HCT116 (cell line): ENCODE data around the gene CLPX. TPM values are rescaled to one million over a fixed set of nuclear protein-coding genes. Genes with fewer than 3 reads are reported as not detected.

Experiments used
- ATAC-seq: fragments of 200-7000 bp; cut with Tn5 transposase; 2 replicates; pipeline ENCODE4 v1.9.1; 2020; ENCODE audit warnings: mild to moderate bottlenecking, moderate library complexity
- BruUV-seq: library from RNA; stranded (reverse); fragments of 400-500 nt; replicated peaks from 2 replicates; lab custom pipeline; 2021; lab: Mats Ljungman, UMichigan
- CTCF ChIA-PET: fragments of 300-600 bp; sonication (Branson Sonifier 250); formaldehyde crosslinking; loops from one replicate; lab custom pipeline; 2021; ENCODE audit warnings: antibody characterized with exemption; lab: Charles Lee
- POLR2A ChIA-PET: fragments of 300-600, 350-600 bp; sonication (Branson Sonifier 250); formaldehyde crosslinking; loops from one replicate; lab custom pipeline; 2021; ENCODE audit warnings: antibody characterized with exemption; lab: Charles Lee
- RAD21 ChIA-PET, 2 experiments: fragments of 300-600 bp; sonication (Branson Sonifier 250); formaldehyde crosslinking; loops; one replicate each; lab custom pipeline; 2023; ENCODE audit warnings: low total read pairs in 2 of 2; ENCODE audit not compliant: uncharacterized antibody in 2 of 2, unreplicated experiment in 2 of 2, low non-redundant PET in 1 of 2; lab: Charles Lee
- DNase-seq: peaks from one replicate; pipeline ENCODE4 v3.0.0-alpha.2; 2010; ENCODE audit warnings: low read depth, low spot score
- H2AFZ ChIP-seq: fragments of 200-600 bp; shearing (Covaris generic), sonication (generic); 2 replicates; pipeline ENCODE4 v1.6.1; 2017; ENCODE audit warnings: low read depth, mixed run types, mixed read lengths, antibody characterized with exemption, low read length; ENCODE audit not compliant: poor library complexity, severe bottlenecking
- H3K27ac ChIP-seq: 2 replicates; pipeline ENCODE4 v1.5.1; 2012; ENCODE audit warnings: low read depth, low read length
- H3K27me3 ChIP-seq: fragments of 200-600 bp; sonication (generic); 2 replicates; pipeline ENCODE4 v1.6.1; 2016; ENCODE audit warnings: mixed run types, low read length, mixed read lengths; ENCODE audit not compliant: insufficient read depth
- H3K36me3 ChIP-seq, 2 experiments: fragments of 200-500 bp in 1 of 2; fragments of 200-600 bp in 1 of 2; sonication (Bioruptor generic) in 1 of 2; sonication (generic) in 1 of 2; 2 replicates each; pipeline versions ENCODE4 v1.5.1 to v1.6.1; 2014 to 2016; ENCODE audit warnings: low read length in 2 of 2, inconsistent platforms in 1 of 2, mixed read lengths in 1 of 2, mixed run types in 1 of 2; ENCODE audit not compliant: insufficient read depth in 2 of 2, control insufficient read depth in 1 of 2
- H3K4me1 ChIP-seq, 2 experiments: fragments of 200-600 bp in 1 of 2; sonication (generic) in 1 of 2; 2 replicates each; pipeline versions ENCODE4 v1.5.1 to v1.6.1; 2012 to 2017; ENCODE audit warnings: low read length in 2 of 2, inconsistent platforms in 1 of 2, mild to moderate bottlenecking in 1 of 2, mixed read lengths in 1 of 2, mixed run types in 1 of 2, moderate library complexity in 1 of 2; ENCODE audit not compliant: insufficient read depth in 2 of 2, control insufficient read depth in 1 of 2
- H3K4me2 ChIP-seq: fragments of 200-600 bp; sonication (generic); 2 replicates; pipeline ENCODE4 v1.6.1; 2017; ENCODE audit warnings: mixed run types, low read length, mixed read lengths
- H3K4me3 ChIP-seq, 2 experiments: fragments of 200-600 bp in 1 of 2; sonication (generic) in 1 of 2; replicated peaks in 1 of 2; 2 replicates each; pipeline ENCODE4 v1.5.1; 2011 to 2016; ENCODE audit warnings: low read length in 2 of 2, control low read depth in 1 of 2, low read depth in 1 of 2, mild to moderate bottlenecking in 1 of 2, mixed read lengths in 1 of 2, mixed run types in 1 of 2
- H3K79me2 ChIP-seq: fragments of 200-600 bp; sonication (generic); 2 replicates; pipeline ENCODE4 v1.6.1; 2017; ENCODE audit warnings: mild to moderate bottlenecking, mixed run types, low read length, moderate library complexity, mixed read lengths; ENCODE audit not compliant: insufficient read depth
- H3K9ac ChIP-seq: fragments of 200-600 bp; sonication (generic); 2 replicates; pipeline ENCODE4 v1.6.1; 2016; ENCODE audit warnings: low read length, mixed read lengths
- H3K9me2 ChIP-seq: fragments of 200-600 bp; sonication (generic), shearing (Covaris generic); 2 replicates; pipeline ENCODE4 v1.6.1; 2017; ENCODE audit warnings: mixed run types, mild to moderate bottlenecking, moderate library complexity; ENCODE audit not compliant: insufficient read depth
- H3K9me3 ChIP-seq, 2 experiments: fragments of 200-500 bp in 1 of 2; fragments of 200-600 bp in 1 of 2; sonication (Bioruptor generic) in 1 of 2; sonication (generic) in 1 of 2; 2 replicates each; pipeline ENCODE4 v1.6.1; 2014 to 2017; ENCODE audit warnings: low read length in 2 of 2, mixed read lengths in 2 of 2, inconsistent platforms in 1 of 2, low read depth in 1 of 2, mild to moderate bottlenecking in 1 of 2, mixed run types in 1 of 2, moderate library complexity in 1 of 2; ENCODE audit not compliant: control insufficient read depth in 1 of 2, insufficient read depth in 1 of 2
- H4K20me1 ChIP-seq: fragments of 200-600 bp; sonication (generic), shearing (Covaris generic); 2 replicates; pipeline ENCODE4 v1.6.1; 2017; ENCODE audit warnings: mixed run types, mild to moderate bottlenecking, moderate library complexity; ENCODE audit not compliant: insufficient read depth
- CBX3 ChIP-seq: IDR thresholded peaks from 2 replicates; pipeline ENCODE4 v1.6.1; 2012; ENCODE audit warnings: low read depth
- CEBPB ChIP-seq: IDR thresholded peaks from 2 replicates; pipeline ENCODE4 v1.6.1; 2012; ENCODE audit warnings: low read depth
- ELF1 ChIP-seq: IDR thresholded peaks from 2 replicates; pipeline ENCODE4 v1.6.1; 2012; ENCODE audit warnings: low read depth, borderline replicate concordance
- EZH2 ChIP-seq: fragments of 200-600 bp; sonication (generic); IDR thresholded peaks from 2 replicates; pipeline ENCODE4 v1.6.1; 2017; ENCODE audit warnings: antibody characterized with exemption, mixed run types
- EZH2phosphoT487 ChIP-seq: fragments of 200-600 bp; IDR thresholded peaks from 2 replicates; pipeline ENCODE4 v1.6.1; 2018; ENCODE audit warnings: antibody characterized with exemption, borderline replicate concordance
- FOSL1 ChIP-seq: IDR thresholded peaks from 2 replicates; pipeline ENCODE4 v1.6.1; 2012; ENCODE audit warnings: low read depth
- JUND ChIP-seq: IDR thresholded peaks from 2 replicates; pipeline ENCODE4 v1.6.1; 2012
- POLR2A ChIP-seq: IDR thresholded peaks from 2 replicates; pipeline ENCODE4 v1.7.0; 2011; ENCODE audit warnings: borderline replicate concordance; ENCODE audit not compliant: insufficient read depth, insufficient read length; ENCODE audit errors: extremely low read depth
- POLR2AphosphoS5 ChIP-seq: IDR thresholded peaks from 2 replicates; pipeline ENCODE4 v1.6.1; 2011; ENCODE audit warnings: mild to moderate bottlenecking, low read depth, low read length, moderate library complexity
- RAD21 ChIP-seq: IDR thresholded peaks from 2 replicates; pipeline ENCODE4 v1.6.1; 2012; ENCODE audit warnings: low read depth, mild to moderate bottlenecking
- SIN3A ChIP-seq: IDR thresholded peaks from 2 replicates; pipeline ENCODE4 v1.6.1; 2012; ENCODE audit warnings: low read depth
- SRF ChIP-seq: IDR thresholded peaks from 2 replicates; pipeline ENCODE4 v1.6.1; 2012; ENCODE audit warnings: low read depth
- TCF7L2 ChIP-seq: IDR thresholded peaks from 2 replicates; pipeline ENCODE4 v1.7.0; 2011; ENCODE audit warnings: borderline replicate concordance, inconsistent platforms; ENCODE audit not compliant: insufficient read depth, insufficient read length; ENCODE audit errors: extremely low read depth
- YY1 ChIP-seq: IDR thresholded peaks from 2 replicates; pipeline ENCODE4 v1.6.1; 2011; ENCODE audit warnings: low read length, low read depth, moderate library complexity, mild to moderate bottlenecking; ENCODE audit not compliant: insufficient replicate concordance; ENCODE audit errors: extremely low read depth
- ZNF274 ChIP-seq: fragments of 200-500 bp; sonication (Bioruptor generic); IDR thresholded peaks from 2 replicates; pipeline ENCODE4 v1.6.1; 2014; ENCODE audit warnings: mild to moderate bottlenecking, low read depth, low read length, inconsistent platforms
- intact Hi-C: fragments of 100-400 bp; cut with micrococcal nuclease; formaldehyde crosslinking; loops from 2 replicates; pipeline ENCODE4 v1.10.0; 2022
- total RNA-seq: library from RNA; stranded (reverse); gene quantifications from one replicate; pipeline ENCODE4 v1.2.1, GENCODE V29; 2021; ENCODE audit not compliant: unreplicated experiment
- TF ChIP-seq, protein P1 (sequence below): IDR thresholded peaks from 2 replicates; pipeline ENCODE4 v1.6.1; 2012
- TF ChIP-seq, protein P2 (sequence below): IDR thresholded peaks from 2 replicates; pipeline ENCODE4 v1.6.1; 2012
- TF ChIP-seq, protein P3 (sequence below), 3 experiments: fragments of 200-600 bp in 1 of 3; sonication (generic) in 1 of 3; IDR thresholded peaks in 2 of 3; conservative IDR thresholded peaks in 1 of 3; 2 replicates each; pipeline ENCODE4 v1.5.1; 2012 to 2017; ENCODE audit warnings: low read depth in 2 of 3, low read length in 2 of 3, antibody characterized with exemption in 1 of 3, borderline replicate concordance in 1 of 3, control low read depth in 1 of 3, mild to moderate bottlenecking in 1 of 3, mixed read lengths in 1 of 3, mixed run types in 1 of 3, moderate library complexity in 1 of 3; ENCODE audit not compliant: insufficient read depth in 1 of 3

The CLPX gene
- total RNA-seq, 1 experiment from 2014 or later, result 64.1 TPM

DNA sequence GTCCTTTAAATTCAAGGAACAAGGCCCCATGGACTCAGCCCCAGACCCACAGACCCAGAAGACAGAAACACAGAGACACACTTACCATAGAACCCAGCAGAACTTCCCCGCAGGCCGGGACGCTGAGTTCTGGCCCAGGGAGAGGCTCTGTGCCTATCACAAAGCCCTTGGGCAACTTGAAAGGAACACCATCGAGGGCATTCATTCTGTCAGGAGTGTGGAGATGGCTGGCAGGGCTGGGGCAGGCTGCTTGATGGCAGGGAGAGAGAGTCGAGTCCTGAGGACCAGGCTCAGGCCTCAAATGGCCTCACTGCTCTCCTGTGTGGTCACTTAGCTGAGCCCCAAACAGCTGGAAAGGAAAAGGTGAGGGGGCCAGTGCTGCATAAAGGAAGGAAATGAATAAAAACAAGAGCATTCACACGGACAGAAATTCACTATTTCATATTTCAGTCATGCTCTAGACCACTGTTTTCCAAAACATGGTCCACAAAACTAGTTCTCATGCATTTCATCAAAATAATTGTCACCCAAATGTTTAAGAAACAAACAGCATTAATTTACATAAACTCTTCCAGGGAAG is 79.0 kb downstream of the CLPX start:
- TF ChIP-seq RAD21 (no peak), POLR2A (no peak)
- ChIA-PET RAD21 (no interaction called here), CTCF (interaction anchor here (1.1 kb wide), 1 partner anchor 39 kb away, joined by 3 read pairs; no protein-coding TSS in a partner anchor), POLR2A (no interaction called here)
- ATAC-seq, result no peak
- Histone ChIP-seq H3K9me2 (no peaks in the 10 kb centered on the region), H3K9ac (no peak overlapping the region), H3K4me2 (no peak overlapping the region), H3K36me3 (peaks cover 0 to 3% of the 10 kb centered on the region in 2 experiments; a peak in 1 of 4 replicates), H4K20me1 (no peaks in the 10 kb centered on the region), H3K27me3 (no peaks in the 10 kb centered on the region), H3K4me3 (no peak overlapping the region), H3K79me2 (no peaks in the 10 kb centered on the region), H3K4me1 (no peaks in the 10 kb centered on the region), H2AFZ (no peak overlapping the region), H3K27ac (no peak overlapping the region), H3K9me3 (no peaks in the 10 kb centered on the region)
- BruUV-seq, result no TSS peak
- DNase-seq, result no peak
- intact Hi-C loops, result no loop called here

DNA sequence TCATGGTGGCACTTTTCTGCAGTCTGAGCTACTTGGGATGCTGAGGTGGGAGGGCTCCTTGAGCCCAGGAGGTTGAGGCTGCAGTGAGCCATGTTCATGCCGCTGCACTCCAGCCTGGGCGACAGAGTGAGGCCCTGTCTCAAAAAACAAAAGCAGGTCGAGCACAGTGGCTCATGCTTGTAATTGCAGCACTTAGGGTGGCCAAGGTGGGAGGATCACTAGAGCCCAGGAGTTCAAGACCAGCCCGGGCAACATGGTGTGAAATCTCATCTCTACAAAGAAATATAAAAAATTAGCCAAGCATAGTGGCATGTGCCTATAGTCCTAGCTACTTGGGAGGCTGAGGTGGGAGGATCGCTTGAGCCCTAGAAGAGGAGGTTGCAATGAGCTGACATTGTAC is 80.1 kb downstream of the CLPX start:
- Histone ChIP-seq H3K9ac (no peak overlapping the region), H4K20me1 (no peaks in the 10 kb centered on the region), H3K4me3 (no peak overlapping the region), H3K27me3 (no peaks in the 10 kb centered on the region), H3K9me3 (no peaks in the 10 kb centered on the region), H3K9me2 (no peaks in the 10 kb centered on the region), H3K4me2 (no peak overlapping the region), H2AFZ (no peak overlapping the region), H3K79me2 (no peaks in the 10 kb centered on the region), H3K4me1 (no peaks in the 10 kb centered on the region), H3K36me3 (peaks cover 0 to 3% of the 10 kb centered on the region in 2 experiments; a peak in 2 of 4 replicates), H3K27ac (no peak overlapping the region)
- ATAC-seq (no peak), DNase-seq (no peak)
- ChIA-PET POLR2A (no interaction called here), RAD21 (no interaction called here), CTCF (no interaction called here)
- TF ChIP-seq, protein P1, sequence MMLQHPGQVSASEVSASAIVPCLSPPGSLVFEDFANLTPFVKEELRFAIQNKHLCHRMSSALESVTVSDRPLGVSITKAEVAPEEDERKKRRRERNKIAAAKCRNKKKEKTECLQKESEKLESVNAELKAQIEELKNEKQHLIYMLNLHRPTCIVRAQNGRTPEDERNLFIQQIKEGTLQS, result no peak
- no peak for TF ChIP-seq CEBPB
- TF ChIP-seq SIN3A, result no peak
- TF ChIP-seq RAD21, result no peak
- TF ChIP-seq SRF, result no peak
- TF ChIP-seq, protein P2, sequence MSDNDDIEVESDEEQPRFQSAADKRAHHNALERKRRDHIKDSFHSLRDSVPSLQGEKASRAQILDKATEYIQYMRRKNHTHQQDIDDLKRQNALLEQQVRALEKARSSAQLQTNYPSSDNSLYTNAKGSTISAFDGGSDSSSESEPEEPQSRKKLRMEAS, result no peak
- TF ChIP-seq ZNF274, result no peak
- TF ChIP-seq, protein P3, sequence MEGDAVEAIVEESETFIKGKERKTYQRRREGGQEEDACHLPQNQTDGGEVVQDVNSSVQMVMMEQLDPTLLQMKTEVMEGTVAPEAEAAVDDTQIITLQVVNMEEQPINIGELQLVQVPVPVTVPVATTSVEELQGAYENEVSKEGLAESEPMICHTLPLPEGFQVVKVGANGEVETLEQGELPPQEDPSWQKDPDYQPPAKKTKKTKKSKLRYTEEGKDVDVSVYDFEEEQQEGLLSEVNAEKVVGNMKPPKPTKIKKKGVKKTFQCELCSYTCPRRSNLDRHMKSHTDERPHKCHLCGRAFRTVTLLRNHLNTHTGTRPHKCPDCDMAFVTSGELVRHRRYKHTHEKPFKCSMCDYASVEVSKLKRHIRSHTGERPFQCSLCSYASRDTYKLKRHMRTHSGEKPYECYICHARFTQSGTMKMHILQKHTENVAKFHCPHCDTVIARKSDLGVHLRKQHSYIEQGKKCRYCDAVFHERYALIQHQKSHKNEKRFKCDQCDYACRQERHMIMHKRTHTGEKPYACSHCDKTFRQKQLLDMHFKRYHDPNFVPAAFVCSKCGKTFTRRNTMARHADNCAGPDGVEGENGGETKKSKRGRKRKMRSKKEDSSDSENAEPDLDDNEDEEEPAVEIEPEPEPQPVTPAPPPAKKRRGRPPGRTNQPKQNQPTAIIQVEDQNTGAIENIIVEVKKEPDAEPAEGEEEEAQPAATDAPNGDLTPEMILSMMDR (IDR thresholded peaks at IDR 0.05 in 2 of 3, conservative IDR thresholded peaks at IDR 0.05 in 1 of 3; ENCODE audit: borderline replicate concordance in 1 of 3, insufficient read depth in 1 of 3, low read depth in 2 of 3, low read length in 2 of 3), result no peak
- TF ChIP-seq YY1, result no peak
- no peak for TF ChIP-seq EZH2
- no peak for TF ChIP-seq TCF7L2
- no peak for TF ChIP-seq EZH2phosphoT487
- TF ChIP-seq POLR2A, result no peak
- no peak for TF ChIP-seq CBX3
- TF ChIP-seq FOSL1, result no peak
- TF ChIP-seq POLR2AphosphoS5, result no peak
- no peak for TF ChIP-seq ELF1
- TF ChIP-seq JUND, result no peak
- intact Hi-C loops, result no loop called here
- no TSS peak for BruUV-seq
